Endothelial cell of umbilical vein (primary cell): ENCODE measurements around the gene SGSH. TPM values are rescaled to one million over a fixed set of nuclear protein-coding genes. Genes with fewer than 3 reads are reported as not detected.

Experiments
- BruUV-seq: library from RNA; stranded (reverse); fragments of 400-500 nt; replicated peaks from 2 replicates; lab custom pipeline; 2021; lab: Mats Ljungman, UMichigan
- CTCF ChIA-PET: fragments of 300-600, 350-600 bp; sonication (Branson Sonifier 250); formaldehyde crosslinking; loops from one replicate; lab custom pipeline; 2021; ENCODE audit warnings: antibody characterized with exemption, inconsistent platforms; lab: Charles Lee
- POLR2A ChIA-PET: fragments of 300-600, 350-600 bp; sonication (Branson Sonifier 250); formaldehyde crosslinking; loops from one replicate; lab custom pipeline; 2021; ENCODE audit warnings: antibody characterized with exemption, inconsistent platforms; lab: Charles Lee
- DNase-seq: peaks from one replicate; pipeline ENCODE4 v3.0.0-alpha.2; 2011; ENCODE audit warnings: low read depth, low spot score
- FAIRE-seq: peaks from 2 replicates; lab custom pipeline; 2011; peaks lifted over from hg19 to GRCh38; lab: Jason Lieb, UNC
- H2AFZ ChIP-seq: 2 replicates; pipeline ENCODE4 v1.6.0; 2012; ENCODE audit warnings: low read depth, low read length, control low read depth, inconsistent platforms
- H3K27ac ChIP-seq: 2 replicates; pipeline ENCODE4 v1.5.1; 2011; ENCODE audit warnings: low read depth, mild to moderate bottlenecking, control low read depth, low read length, moderate library complexity; ENCODE audit not compliant: insufficient read depth
- H3K27me3 ChIP-seq, 2 experiments: 2 replicates each; pipeline versions ENCODE4 v1.6.0 to v1.6.1; 2011; ENCODE audit warnings: low read length in 2 of 2, mixed read lengths in 1 of 2; ENCODE audit not compliant: control insufficient read depth in 2 of 2, insufficient read depth in 2 of 2
- H3K36me3 ChIP-seq, 2 experiments: 2 replicates in 1 of 2; 3 replicates in 1 of 2; pipeline ENCODE4 v1.5.1; 2011; ENCODE audit warnings: low read length in 2 of 2, mild to moderate bottlenecking in 1 of 2, moderate library complexity in 1 of 2; ENCODE audit not compliant: control insufficient read depth in 2 of 2, insufficient read depth in 2 of 2; ENCODE audit errors: extremely low read depth in 1 of 2
- H3K4me1 ChIP-seq: 3 replicates; pipeline ENCODE4 v1.5.1; 2011; ENCODE audit warnings: mild to moderate bottlenecking, low read length; ENCODE audit not compliant: control insufficient read depth, insufficient read depth; ENCODE audit errors: extremely low read depth
- H3K4me2 ChIP-seq: 2 replicates; pipeline ENCODE4 v1.6.1; 2011; ENCODE audit warnings: low read length, control low read depth, mixed read lengths; ENCODE audit not compliant: insufficient read depth
- H3K4me3 ChIP-seq, 3 experiments: fragments of 200-600 bp in 1 of 3; sonication (generic), shearing (Covaris generic) in 1 of 3; replicated peaks in 1 of 3; 2 replicates each; pipeline ENCODE4 v1.5.1; 2011 to 2016; ENCODE audit warnings: control low read depth in 3 of 3, low read length in 3 of 3, mild to moderate bottlenecking in 2 of 3, inconsistent platforms in 1 of 3, low read depth in 1 of 3, moderate library complexity in 1 of 3; ENCODE audit not compliant: insufficient read depth in 1 of 3
- H3K79me2 ChIP-seq: 2 replicates; pipeline ENCODE4 v1.6.0; 2012; ENCODE audit warnings: low read length, inconsistent platforms; ENCODE audit not compliant: control insufficient read depth, insufficient read depth
- H3K9ac ChIP-seq: replicated peaks from 2 replicates; pipeline ENCODE3; 2011; ENCODE audit warnings: low read length, control low read depth; ENCODE audit not compliant: insufficient read depth; ENCODE audit errors: extremely low read depth
- H3K9me1 ChIP-seq: replicated peaks from 3 replicates; pipeline ENCODE4 v1.6.0; 2011; ENCODE audit warnings: mild to moderate bottlenecking, low read length; ENCODE audit not compliant: control insufficient read depth, insufficient read depth; ENCODE audit errors: extremely low read depth
- H3K9me3 ChIP-seq: replicated peaks from 2 replicates; pipeline ENCODE4 v1.5.1; 2012; ENCODE audit warnings: low read length, inconsistent platforms; ENCODE audit not compliant: control insufficient read depth, insufficient read depth
- H4K20me1 ChIP-seq: replicated peaks from 2 replicates; pipeline ENCODE3; 2011; ENCODE audit warnings: mild to moderate bottlenecking, low read length; ENCODE audit not compliant: control insufficient read depth, insufficient read depth; ENCODE audit errors: extremely low read depth
- CTCF ChIP-seq, 2 donors: IDR thresholded peaks; 1 replicate in 1 of 2; 2 replicates in 1 of 2; pipeline ENCODE4 v1.5.1; 2011; ENCODE audit warnings: low read length in 2 of 2, mild to moderate bottlenecking in 2 of 2, moderate library complexity in 2 of 2, control low read depth in 1 of 2, inconsistent platforms in 1 of 2, low read depth in 1 of 2; ENCODE audit not compliant: insufficient read depth in 1 of 2; ENCODE audit errors: extremely low read depth in 1 of 2
- EZH2 ChIP-seq: IDR thresholded peaks from 2 replicates; pipeline ENCODE4 v1.6.1; 2012; ENCODE audit warnings: borderline replicate concordance, low read depth, mild to moderate bottlenecking, moderate library complexity, low read length, inconsistent platforms; ENCODE audit not compliant: severe bottlenecking
- FOS ChIP-seq: IDR thresholded peaks from 2 replicates; pipeline ENCODE4 v1.6.1; 2011; ENCODE audit warnings: mild to moderate bottlenecking, low read length, moderate library complexity, borderline replicate concordance; ENCODE audit not compliant: insufficient read depth
- GATA2 ChIP-seq: IDR thresholded peaks from 2 replicates; pipeline ENCODE4 v1.7.0; 2011; ENCODE audit warnings: low read depth, mild to moderate bottlenecking, moderate library complexity, mixed read lengths, low read length; ENCODE audit not compliant: insufficient read length, insufficient read depth
- JUN ChIP-seq: IDR thresholded peaks from 2 replicates; pipeline ENCODE4 v1.6.1; 2011; ENCODE audit warnings: borderline replicate concordance, low read depth; ENCODE audit not compliant: insufficient read length, insufficient read depth
- MYC ChIP-seq: IDR thresholded peaks from one replicate; pipeline ENCODE4 v1.6.1; 2011; ENCODE audit warnings: mild to moderate bottlenecking, low read depth, low read length
- POLR2A ChIP-seq: IDR thresholded peaks from 2 replicates; pipeline ENCODE4 v1.6.1; 2012; ENCODE audit warnings: low read depth, mild to moderate bottlenecking, control low read depth, low read length
- POLR2AphosphoS5 ChIP-seq: IDR thresholded peaks from 2 replicates; pipeline ENCODE4 v1.6.1; 2012; ENCODE audit warnings: low read depth, mild to moderate bottlenecking, control low read depth, low read length, moderate library complexity; ENCODE audit not compliant: insufficient read depth
- dilution Hi-C: fragments of 300-500 bp; cut with MboI; formaldehyde crosslinking; loops from one replicate; pipeline ENCODE4 v1.15.0; 2019; ENCODE audit warnings: low sequenced_read_pairs; ENCODE audit not compliant: extremely low pct_ligation_motif_present
- intact Hi-C: fragments of 100-400 bp; cut with micrococcal nuclease; formaldehyde crosslinking; loops from one replicate; pipeline ENCODE4 v1.10.0; 2022
- polyA plus RNA-seq, 4 experiments: library from polyadenylated mRNA; depleted of rRNA in 3 of 4; stranded (reverse) in 3 of 4; unstranded in 1 of 4; fragments of >200 nt; gene quantifications; 2 replicates each; pipeline versions ENCODE4 v1.2.1 to v1.2.3, GENCODE V29; 2011 to 2012; ENCODE audit warnings: missing spikeins in 1 of 4
- total RNA-seq: library from RNA; stranded (reverse); gene quantifications from 2 replicates; pipeline ENCODE4 v1.2.3, GENCODE V29; 2021
- TF ChIP-seq, protein P1 (sequence below): IDR thresholded peaks from 2 replicates; pipeline ENCODE4 v1.6.1; 2011; ENCODE audit not compliant: insufficient read depth, insufficient read length

SGSH gene
- total and polyA plus RNA-seq, 2 donors (not counting 3 experiments of a cell fraction or from before 2014, with no cell fraction given): 81.4 to 217 TPM

DNA sequence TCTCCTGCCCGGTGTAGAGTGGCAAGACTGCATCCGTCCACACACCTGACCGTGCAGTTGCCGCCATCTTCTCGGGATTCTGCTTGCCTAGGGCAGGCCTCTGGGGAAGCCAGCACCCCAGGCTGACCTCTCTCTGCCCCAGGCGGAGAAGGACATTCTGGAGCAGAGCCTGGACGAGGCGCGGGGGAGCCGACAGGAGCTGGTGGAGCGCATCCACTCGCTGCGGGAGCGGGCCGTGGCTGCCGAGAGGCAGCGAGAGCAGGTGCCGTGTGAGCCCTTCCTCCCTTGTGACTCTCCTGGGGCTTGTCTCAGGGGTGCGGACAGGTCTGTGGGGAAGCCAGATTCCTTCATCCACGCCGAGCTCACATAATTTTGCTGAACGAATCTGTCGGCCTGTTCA lies 30.5 kb downstream of the SGSH start:
- Histone ChIP-seq H4K20me1 (no peaks in the 10 kb centered on the region), H3K9ac (no peak overlapping the region), H3K79me2 (no peaks in the 10 kb centered on the region), H3K9me3 (no peaks in the 10 kb centered on the region), H2AFZ (no peak overlapping the region), H3K4me1 (no peaks in the 10 kb centered on the region), H3K4me2 (no peak overlapping the region), H3K27me3 (peaks cover 0 to 5% of the 10 kb centered on the region in 2 experiments), H3K36me3 (no peaks in the 10 kb centered on the region), H3K4me3 (no peak overlapping the region), H3K9me1 (no peaks in the 10 kb centered on the region), H3K27ac (no peak overlapping the region)
- dilution Hi-C loops (no loop called here), intact Hi-C loops (no loop called here)
- DNase-seq (no peak), FAIRE-seq (no peak)
- CTCF ChIA-PET: no interaction called here
- POLR2A ChIA-PET: no interaction called here
- BruUV-seq: no TSS peak
- TF ChIP-seq EZH2 (no peak), JUN (no peak), POLR2A (no peak), POLR2AphosphoS5 (no peak)
- TF ChIP-seq, protein P1, sequence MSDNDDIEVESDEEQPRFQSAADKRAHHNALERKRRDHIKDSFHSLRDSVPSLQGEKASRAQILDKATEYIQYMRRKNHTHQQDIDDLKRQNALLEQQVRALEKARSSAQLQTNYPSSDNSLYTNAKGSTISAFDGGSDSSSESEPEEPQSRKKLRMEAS: no peak

DNA sequence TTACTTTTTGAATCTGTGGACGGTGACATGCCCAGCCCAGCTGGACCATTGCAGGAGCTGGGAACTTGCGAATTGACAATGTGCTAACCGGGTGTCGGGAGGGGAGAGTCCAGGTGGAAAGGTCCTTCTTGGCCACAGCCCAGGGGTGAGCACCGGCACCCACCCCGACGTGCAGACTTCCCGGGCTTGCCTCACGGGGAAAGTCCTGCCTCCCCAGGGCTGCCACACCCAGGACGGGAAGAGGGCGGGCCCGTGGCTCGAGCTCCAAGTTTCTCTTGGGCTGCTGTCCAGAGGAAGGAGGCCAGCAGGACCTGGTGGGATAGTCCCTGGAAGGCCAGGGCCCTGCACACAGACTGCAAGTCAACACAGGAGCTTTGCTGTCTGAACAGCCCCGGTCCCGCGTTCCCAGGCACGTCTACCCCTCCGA lies 32.6 kb downstream of the SGSH start:
- no peaks in the 10 kb centered on the region for H3K36me3 ChIP-seq
- H3K4me1 ChIP-seq: no peaks in the 10 kb centered on the region
- H3K27me3 ChIP-seq: peaks cover 1 to 5% of the 10 kb centered on the region in 2 experiments
- H3K9me1 ChIP-seq: no peaks in the 10 kb centered on the region
- DNase-seq: no peak
- no peak overlapping the region for H3K4me3 ChIP-seq
- dilution Hi-C loops: no loop called here
- no peak for FAIRE-seq
- BruUV-seq: no TSS peak
- ChIA-PET CTCF (interaction anchor here (0.8 to 3.0 kb wide), 5 partner anchors 9 to 105 kb away, joined by 3 to 27 read pairs (median 3); no protein-coding TSS in a partner anchor), POLR2A (no interaction called here)
- H3K79me2 ChIP-seq: no peaks in the 10 kb centered on the region
- no peaks in the 10 kb centered on the region for H4K20me1 ChIP-seq
- H2AFZ ChIP-seq: no peak overlapping the region
- no peak for TF ChIP-seq JUN
- TF ChIP-seq EZH2: no peak
- TF ChIP-seq CTCF (IDR thresholded peaks at IDR 0.05; ENCODE audit: extremely low read depth in 1 of 2, insufficient read depth in 1 of 2, low read depth in 1 of 2, low read length in 2 of 2): no peak
- TF ChIP-seq, protein P1: no peak
- TF ChIP-seq POLR2A: no peak
- no peak for TF ChIP-seq POLR2AphosphoS5
- TF ChIP-seq GATA2: no peak
- TF ChIP-seq FOS: no peak
- no peak for TF ChIP-seq MYC
- intact Hi-C loops: no loop called here
- no peak overlapping the region for H3K4me2 ChIP-seq
- no peaks in the 10 kb centered on the region for H3K9me3 ChIP-seq
- H3K27ac ChIP-seq: no peak overlapping the region
- H3K9ac ChIP-seq: no peak overlapping the region
